GM23248 (cell line): ENCODE results near the gene PPP1R15B. TPM values are rescaled to one million over a fixed set of nuclear protein-coding genes. Genes with fewer than 3 reads are reported as not detected.

Experiments used
- DNase-seq: peaks from one replicate; pipeline ENCODE4 v3.0.0-alpha.2; 2015
- H2AFZ ChIP-seq: fragments of 200-600 bp; sonication (generic); 2 replicates; pipeline ENCODE4 v1.6.1; 2016; ENCODE audit warnings: antibody characterized with exemption
- H3F3A ChIP-seq: fragments of 200-600 bp; sonication (generic); 2 replicates; pipeline ENCODE4 v1.6.1; 2016; ENCODE audit warnings: mild to moderate bottlenecking, antibody characterized with exemption, mixed run types; ENCODE audit not compliant: insufficient read depth
- H3K27ac ChIP-seq: fragments of 200-600 bp; sonication (generic); 2 replicates; pipeline ENCODE4 v1.5.1; 2016; ENCODE audit warnings: mild to moderate bottlenecking
- H3K27me3 ChIP-seq: fragments of 200-600 bp; sonication (generic); replicated peaks from 2 replicates; pipeline ENCODE4 v1.6.1; 2016; ENCODE audit warnings: mild to moderate bottlenecking; ENCODE audit not compliant: insufficient read depth
- H3K36me3 ChIP-seq: fragments of 200-600 bp; sonication (generic); 2 replicates; pipeline ENCODE4 v1.6.1; 2016; ENCODE audit warnings: low read depth, mild to moderate bottlenecking
- H3K4me1 ChIP-seq: fragments of 200-600 bp; sonication (generic); 2 replicates; pipeline ENCODE4 v1.6.1; 2016; ENCODE audit warnings: mild to moderate bottlenecking; ENCODE audit not compliant: insufficient read depth
- H3K4me2 ChIP-seq: fragments of 200-600 bp; sonication (generic); one replicate; pipeline ENCODE4 v1.6.1; 2016; ENCODE audit warnings: mild to moderate bottlenecking; ENCODE audit not compliant: unreplicated experiment
- H3K4me3 ChIP-seq: fragments of 200-600 bp; sonication (generic); 2 replicates; pipeline ENCODE4 v1.5.1; 2016; ENCODE audit warnings: mild to moderate bottlenecking
- H3K79me2 ChIP-seq: fragments of 200-600 bp; sonication (generic); 2 replicates; pipeline ENCODE4 v1.6.1; 2016; ENCODE audit warnings: mild to moderate bottlenecking; ENCODE audit not compliant: insufficient read depth
- H3K9ac ChIP-seq: fragments of 200-600 bp; sonication (generic); 2 replicates; pipeline ENCODE4 v1.6.1; 2016; ENCODE audit warnings: mild to moderate bottlenecking
- H3K9me2 ChIP-seq: fragments of 200-600 bp; sonication (generic); 2 replicates; pipeline ENCODE4 v1.6.1; 2016; ENCODE audit warnings: mixed run types, mild to moderate bottlenecking, moderate library complexity; ENCODE audit not compliant: insufficient read depth
- H3K9me3 ChIP-seq: fragments of 200-600 bp; sonication (generic); one replicate; pipeline ENCODE4 v1.6.1; 2017; ENCODE audit warnings: low read depth
- H4K20me1 ChIP-seq: fragments of 200-600 bp; sonication (generic); 2 replicates; pipeline ENCODE4 v1.6.0; 2016; ENCODE audit not compliant: insufficient read depth
- EZH2 ChIP-seq: fragments of 200-600 bp; sonication (generic); IDR thresholded peaks from 2 replicates; pipeline ENCODE4 v1.6.1; 2018; ENCODE audit warnings: antibody characterized with exemption, mild to moderate bottlenecking; ENCODE audit not compliant: insufficient read depth, poor library complexity, severe bottlenecking
- EZH2phosphoT487 ChIP-seq: fragments of 200-600 bp; sonication (generic); IDR thresholded peaks from 2 replicates; pipeline ENCODE4 v1.6.1; 2018; ENCODE audit warnings: antibody characterized with exemption, moderate library complexity, mild to moderate bottlenecking, low read depth; ENCODE audit not compliant: insufficient read depth
- WGBS, 2 experiments: methylation state at CpG; one replicate each; pipeline ENCODE4 v1.1.6; 2015 to 2017; ENCODE audit warnings: low lambda C conversion rate in 2 of 2, low coverage in 1 of 2; ENCODE audit errors: missing lambda C conversion rate in 2 of 2; 5-methylcytosine and 5-hydroxymethylcytosine counted together
- in situ Hi-C: fragments of 300-500 bp; cut with MboI; formaldehyde crosslinking; loops from 2 replicates; pipeline ENCODE4 v1.15.0; 2020
- polyA plus RNA-seq: library from polyadenylated mRNA; unstranded; fragments of >200 nt; fragmentation: Nextera tagmentation; extraction: Ambion mirVana; gene quantifications from 2 replicates; pipeline ENCODE4 v1.2.1, GENCODE V29; 2016
- total RNA-seq: library from RNA; depleted of rRNA; stranded (reverse); fragments of >200 nt; shearing (Covaris generic); gene quantifications from 2 replicates; pipeline ENCODE4 v1.2.3, GENCODE V29; 2014

Gene PPP1R15B
- total and polyA plus RNA-seq, 2 experiments from 2014 or later, result 14.5 to 28.4 TPM

DNA sequence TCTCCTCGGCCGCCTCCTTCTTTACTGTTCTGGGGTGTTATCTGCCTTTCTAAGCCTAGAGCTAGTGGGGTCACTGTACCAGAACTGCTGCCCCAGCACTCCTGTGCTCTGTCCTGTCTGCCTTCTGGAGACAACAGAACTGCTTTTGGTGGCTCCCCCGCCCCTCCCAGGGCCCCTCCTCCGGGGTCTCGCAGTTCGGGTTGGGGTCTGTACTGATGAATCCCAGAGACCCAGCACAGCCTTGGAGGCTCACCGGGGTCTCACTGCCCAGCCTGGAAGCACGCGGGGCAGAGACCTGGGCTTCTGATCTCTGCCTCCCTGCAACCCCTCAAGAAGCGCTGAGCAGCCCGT is 48.7 kb downstream of the PPP1R15B start:
- no peak for TF ChIP-seq EZH2
- TF ChIP-seq EZH2phosphoT487, result no peak
- Histone ChIP-seq H3K4me1 (peaks cover 4% of the 10 kb centered on the region; the same call in 1 of the 2 replicates), H3F3A (no peaks in the 10 kb centered on the region), H3K4me3 (peak overlapping the region; percentile 69), H3K9ac (peak overlapping the region; percentile 65), H3K9me2 (no peaks in the 10 kb centered on the region), H3K27ac (no peak overlapping the region), H4K20me1 (no peaks in the 10 kb centered on the region), H2AFZ (peak overlapping the region; percentile 95), H3K36me3 (no peaks in the 10 kb centered on the region), H3K4me2 (peak overlapping the region; percentile 92), H3K79me2 (no peaks in the 10 kb centered on the region), H3K27me3 (no peaks in the 10 kb centered on the region), H3K9me3 (no peaks in the 10 kb centered on the region)
- WGBS, 2 experiments, result 38 to 40% methylated on average over 11 of the region's 11 CpGs
- in situ Hi-C loops, result loop anchor here (5.0 to 10.0 kb wide), 2 partner anchors 196 to 498 kb away; partner anchors contain the start of genes REN and SNRPE
- DNase-seq, result no peak

DNA sequence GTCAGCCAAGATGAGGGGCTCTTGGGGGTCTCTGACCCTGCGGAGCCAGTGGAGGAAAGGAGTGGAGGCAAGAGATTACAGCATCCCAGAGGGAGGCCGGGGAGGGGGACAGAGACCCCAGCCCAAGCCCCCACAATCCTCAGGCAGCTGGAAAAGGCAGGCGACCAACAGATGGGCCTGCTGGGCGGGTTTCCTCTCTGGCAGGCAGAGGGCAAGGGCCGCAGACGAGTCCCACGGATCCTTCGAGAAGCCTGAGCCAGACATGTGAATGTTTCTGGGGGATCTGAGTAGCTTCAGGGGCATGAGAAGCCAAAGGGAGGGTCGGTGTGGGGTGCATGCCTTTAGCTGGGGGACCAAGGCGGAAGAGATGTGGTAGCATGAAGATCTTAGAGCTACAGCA is 49.8 kb downstream of the PPP1R15B start:
- Histone ChIP-seq H3K27me3 (no peaks in the 10 kb centered on the region), H3K27ac (no peak overlapping the region), H3K4me2 (no peak overlapping the region), H3K9ac (no peak overlapping the region), H3K9me3 (no peaks in the 10 kb centered on the region), H4K20me1 (no peaks in the 10 kb centered on the region), H3F3A (no peaks in the 10 kb centered on the region), H3K79me2 (no peaks in the 10 kb centered on the region), H3K36me3 (no peaks in the 10 kb centered on the region), H2AFZ (no peak overlapping the region), H3K4me3 (no peak overlapping the region), H3K4me1 (peaks cover 9% of the 10 kb centered on the region), H3K9me2 (no peaks in the 10 kb centered on the region)
- in situ Hi-C loops, result loop anchor here (5.0 to 10.0 kb wide), 2 partner anchors 194 to 497 kb away; partner anchors contain the start of genes REN and SNRPE
- DNase-seq, result no peak
- 77 to 84% methylated on average over 10 of the region's 10 CpGs for WGBS, 2 experiments
- TF ChIP-seq EZH2 (no peak), EZH2phosphoT487 (no peak)

DNA sequence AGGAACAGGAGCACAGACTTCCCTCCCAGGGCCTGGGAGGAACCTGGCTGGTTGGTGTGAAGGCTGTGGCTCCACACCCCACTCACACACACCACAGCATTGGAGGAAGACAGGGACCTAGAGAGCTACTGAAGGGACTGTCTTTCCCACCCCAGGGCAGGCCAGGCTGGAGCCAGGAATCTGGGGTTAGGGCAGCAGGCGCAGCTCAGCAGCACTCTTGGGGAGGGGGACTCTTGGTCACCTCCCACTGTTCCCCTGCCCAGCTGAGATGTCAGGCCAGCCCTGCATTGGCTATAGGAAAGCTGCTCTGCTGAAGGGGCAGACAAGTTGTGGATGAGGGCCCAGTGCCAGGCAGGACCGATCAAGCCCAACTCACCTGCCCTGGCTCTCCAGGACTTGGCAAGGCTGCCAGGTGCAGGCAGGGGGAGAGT is 50.3 kb downstream of the PPP1R15B start:
- 90 to 100% methylated on average over 2 of the region's 2 CpGs for WGBS, 2 experiments
- no peak for TF ChIP-seq EZH2phosphoT487
- no peak for TF ChIP-seq EZH2
- Histone ChIP-seq H4K20me1 (no peaks in the 10 kb centered on the region), H3K4me2 (no peak overlapping the region), H3K27me3 (no peaks in the 10 kb centered on the region), H2AFZ (no peak overlapping the region), H3K79me2 (no peaks in the 10 kb centered on the region), H3K9ac (no peak overlapping the region), H3K4me1 (peaks cover 12% of the 10 kb centered on the region), H3K9me2 (no peaks in the 10 kb centered on the region), H3K9me3 (no peaks in the 10 kb centered on the region), H3K27ac (no peak overlapping the region), H3K36me3 (no peaks in the 10 kb centered on the region), H3F3A (no peaks in the 10 kb centered on the region), H3K4me3 (no peak overlapping the region)
- in situ Hi-C loops, result loop anchor here (5.0 to 10.0 kb wide), 2 partner anchors 194 to 497 kb away; partner anchors contain the start of genes REN and SNRPE
- no peak for DNase-seq

DNA sequence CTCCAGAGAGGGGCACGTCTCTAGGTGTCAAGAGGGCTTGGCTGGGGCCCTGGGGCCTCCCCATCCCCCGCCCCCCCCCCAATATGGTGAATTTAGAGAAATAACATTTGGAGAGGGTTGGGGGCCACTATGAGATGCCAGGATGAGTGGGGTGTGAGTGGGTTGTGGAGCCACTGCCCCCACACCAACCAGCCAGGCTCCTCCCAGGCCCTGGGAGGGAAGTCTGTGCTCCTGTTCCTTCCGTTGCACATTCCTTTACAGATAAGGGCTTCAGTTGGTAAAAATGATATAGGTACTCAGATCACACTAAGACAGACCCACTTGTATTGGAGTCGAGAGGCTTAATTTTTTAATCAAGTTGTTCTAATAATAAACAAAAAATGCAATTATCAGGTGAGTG is 51.3 kb downstream of the PPP1R15B start:
- Histone ChIP-seq H4K20me1 (no peaks in the 10 kb centered on the region), H3K27ac (no peak overlapping the region), H2AFZ (peak overlapping the region; percentile 9; the same call in 1 of the 2 replicates), H3K9me3 (no peaks in the 10 kb centered on the region), H3K79me2 (no peaks in the 10 kb centered on the region), H3K4me3 (no peak overlapping the region), H3F3A (no peaks in the 10 kb centered on the region), H3K4me2 (no peak overlapping the region), H3K4me1 (peaks cover 12% of the 10 kb centered on the region), H3K9me2 (no peaks in the 10 kb centered on the region), H3K9ac (no peak overlapping the region), H3K27me3 (no peaks in the 10 kb centered on the region), H3K36me3 (no peaks in the 10 kb centered on the region)
- no peak for TF ChIP-seq EZH2
- TF ChIP-seq EZH2phosphoT487, result no peak
- no peak for DNase-seq
- in situ Hi-C loops, result loop anchor here (5.0 to 10.0 kb wide), 2 partner anchors 193 to 496 kb away; partner anchors contain the start of genes REN and SNRPE
- WGBS, 2 experiments, result 62 to 86% methylated on average over 3 to 4 of the region's 4 CpGs
